SK-N-SH (cell line): Measurements from ENCODE around the gene XAGE1A.
"Not testable (repeated sequence)": the region's sequence is repeated elsewhere in the genome, so short reads cannot be mapped to it uniquely, and the experiment has no call there.

Experiments used
- TAF1 ChIP-seq: IDR thresholded peaks from 2 replicates; pipeline ENCODE4 v1.6.1; 2012; ENCODE audit warnings: low read depth, mild to moderate bottlenecking, low read length, moderate library complexity, borderline replicate concordance
- TF ChIP-seq, protein P1 (sequence below): IDR thresholded peaks from 2 replicates; pipeline ENCODE4; 2012
- TF ChIP-seq, protein P2 (sequence below): fragments of 150-350 bp; IDR thresholded peaks from 2 replicates; pipeline ENCODE4 v1.6.1; 2017; ENCODE audit warnings: antibody characterized with exemption, low read length, low read depth, borderline replicate concordance

DNA sequence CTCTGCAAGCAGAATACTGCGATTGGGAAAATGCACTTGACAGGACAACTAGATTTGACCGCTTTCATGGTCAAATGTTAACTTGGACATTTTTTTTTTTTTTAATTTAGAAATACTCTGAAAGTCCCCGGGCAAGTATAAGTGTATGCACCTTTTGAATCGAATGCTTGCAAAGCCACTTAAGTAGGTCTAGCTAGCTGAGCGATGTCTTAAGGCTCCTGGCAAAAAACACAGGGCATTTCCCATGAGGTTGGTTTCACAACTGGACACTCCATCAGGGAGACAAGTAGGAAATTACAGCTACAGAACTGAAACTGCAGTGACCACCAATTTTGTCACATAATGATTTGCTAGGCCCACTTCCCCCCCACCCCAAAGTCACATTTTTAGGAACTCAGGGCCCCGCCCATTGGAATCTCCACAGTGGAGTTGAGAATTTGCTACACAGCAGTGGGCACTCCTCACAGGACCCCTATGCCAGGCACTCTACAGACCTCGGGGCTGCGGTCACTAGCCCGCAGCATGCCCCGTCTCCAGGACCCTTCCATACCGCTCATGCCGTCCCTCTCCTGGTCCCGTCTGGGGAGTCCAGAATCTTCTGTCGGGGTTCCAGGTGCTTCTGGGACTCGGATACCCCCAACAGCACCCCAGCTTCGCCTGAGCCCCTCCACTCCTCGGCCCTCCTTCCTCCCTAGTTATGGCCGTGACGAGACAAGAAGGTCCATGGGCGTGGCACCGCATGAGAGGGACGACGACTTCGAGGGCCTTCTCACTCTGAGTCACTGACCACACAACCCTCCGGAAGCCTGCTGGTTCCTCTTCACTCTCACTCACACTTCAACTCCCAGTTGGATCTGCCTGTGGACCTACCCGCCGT, 20.7 kb downstream of the XAGE1A start:
- TF ChIP-seq, protein P1, sequence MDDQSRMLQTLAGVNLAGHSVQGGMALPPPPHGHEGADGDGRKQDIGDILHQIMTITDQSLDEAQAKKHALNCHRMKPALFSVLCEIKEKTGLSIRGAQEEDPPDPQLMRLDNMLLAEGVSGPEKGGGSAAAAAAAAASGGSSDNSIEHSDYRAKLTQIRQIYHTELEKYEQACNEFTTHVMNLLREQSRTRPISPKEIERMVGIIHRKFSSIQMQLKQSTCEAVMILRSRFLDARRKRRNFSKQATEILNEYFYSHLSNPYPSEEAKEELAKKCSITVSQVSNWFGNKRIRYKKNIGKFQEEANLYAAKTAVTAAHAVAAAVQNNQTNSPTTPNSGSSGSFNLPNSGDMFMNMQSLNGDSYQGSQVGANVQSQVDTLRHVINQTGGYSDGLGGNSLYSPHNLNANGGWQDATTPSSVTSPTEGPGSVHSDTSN: not testable (repeated sequence)
- TF ChIP-seq, protein P2, sequence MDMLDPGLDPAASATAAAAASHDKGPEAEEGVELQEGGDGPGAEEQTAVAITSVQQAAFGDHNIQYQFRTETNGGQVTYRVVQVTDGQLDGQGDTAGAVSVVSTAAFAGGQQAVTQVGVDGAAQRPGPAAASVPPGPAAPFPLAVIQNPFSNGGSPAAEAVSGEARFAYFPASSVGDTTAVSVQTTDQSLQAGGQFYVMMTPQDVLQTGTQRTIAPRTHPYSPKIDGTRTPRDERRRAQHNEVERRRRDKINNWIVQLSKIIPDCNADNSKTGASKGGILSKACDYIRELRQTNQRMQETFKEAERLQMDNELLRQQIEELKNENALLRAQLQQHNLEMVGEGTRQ: not testable (repeated sequence)
- not testable (repeated sequence) for TF ChIP-seq TAF1
